Stomach smooth muscle (tissue), 2 donors: Measurements from ENCODE around the gene NAALADL1.

ENCODE experiments used
- H3K27ac ChIP-seq: one replicate; pipeline ENCODE4 v1.7.0; 2013; ENCODE audit warnings: mild to moderate bottlenecking, low read length, inconsistent platforms
- H3K27me3 ChIP-seq, 2 donors: one replicate each; pipeline ENCODE4 v1.7.0; 2013; ENCODE audit warnings: low read length in 2 of 2; ENCODE audit not compliant: insufficient read depth in 2 of 2, control insufficient read depth in 1 of 2
- H3K36me3 ChIP-seq, 2 donors: one replicate each; pipeline ENCODE4 v1.7.0; 2013; ENCODE audit warnings: low read length in 2 of 2; ENCODE audit not compliant: control insufficient read depth in 2 of 2, insufficient read depth in 2 of 2
- H3K4me1 ChIP-seq: one replicate; pipeline ENCODE4 v1.7.0; 2013; ENCODE audit warnings: low read length; ENCODE audit not compliant: control insufficient read depth, insufficient read depth
- H3K4me3 ChIP-seq, 2 donors: one replicate each; pipeline ENCODE4 v1.7.0; 2013; ENCODE audit warnings: low read length in 2 of 2
- H3K9ac ChIP-seq, 2 donors: one replicate each; pipeline ENCODE4 v1.7.0; 2013; ENCODE audit warnings: low read length in 2 of 2, mild to moderate bottlenecking in 1 of 2
- H3K9me3 ChIP-seq, 2 donors: one replicate each; pipeline ENCODE4 v1.7.0; 2013; ENCODE audit warnings: low read length in 2 of 2; ENCODE audit not compliant: control insufficient read depth in 2 of 2
- donor health status: healthy.
- donor health status: Pancreatic carcinoma.

Gene NAALADL1

DNA sequence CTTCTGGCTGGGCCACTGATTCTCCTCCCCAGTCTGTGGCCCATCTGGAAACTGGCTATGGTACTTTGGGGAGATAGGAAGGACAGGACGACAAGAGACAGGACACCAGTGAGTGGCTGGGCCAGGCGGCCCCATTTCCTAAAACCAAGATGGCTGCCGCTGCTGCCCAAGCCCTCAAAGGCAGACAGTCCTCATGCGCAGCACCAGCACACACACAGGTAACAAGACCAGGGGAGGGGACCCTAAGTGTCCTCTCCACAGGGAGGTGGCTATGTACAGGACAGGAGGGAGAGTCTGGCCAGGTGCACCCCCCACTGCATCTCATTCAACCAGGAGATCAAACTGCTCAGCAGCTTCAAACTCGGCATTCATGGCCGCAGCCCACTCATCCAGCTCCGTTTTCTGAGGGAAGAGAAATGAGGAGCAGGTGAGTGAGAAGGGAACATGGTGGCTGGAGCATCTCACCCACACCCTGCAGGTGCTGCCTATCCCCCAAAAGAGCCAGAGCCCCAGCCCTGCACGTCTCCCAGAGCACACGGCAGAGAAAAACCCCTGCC, 20.5 kb upstream of the NAALADL1 start:
- H3K9me3 ChIP-seq, result no peaks in the 10 kb centered on the region
- no peak overlapping the region for H3K27ac ChIP-seq
- no peaks in the 10 kb centered on the region for H3K36me3 ChIP-seq
- no peak overlapping the region for H3K9ac ChIP-seq
- no peak overlapping the region for H3K4me3 ChIP-seq
- H3K27me3 ChIP-seq, result no peaks in the 10 kb centered on the region
- H3K4me1 ChIP-seq, result peaks cover 8% of the 10 kb centered on the region

DNA sequence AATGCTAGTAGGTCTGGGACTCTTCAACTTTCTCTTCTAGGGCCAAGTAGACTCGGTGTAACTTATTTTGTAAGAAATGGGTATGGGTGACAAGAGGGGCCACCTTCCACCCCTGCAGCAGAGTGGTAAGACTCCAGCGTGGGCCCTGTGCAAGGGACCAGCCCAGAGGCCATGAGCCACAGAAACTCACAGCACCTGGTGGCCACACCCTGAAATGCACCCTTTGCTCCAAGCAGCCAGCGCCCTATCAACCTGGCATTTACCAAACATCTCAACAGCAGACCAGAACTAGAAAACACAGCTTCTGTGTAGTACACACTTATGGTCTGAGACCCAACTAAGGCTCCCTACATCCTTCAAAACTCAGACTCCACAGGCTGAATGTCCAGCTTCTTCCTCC, 19.8 kb upstream of the NAALADL1 start:
- Histone ChIP-seq H3K27me3 (no peaks in the 10 kb centered on the region), H3K4me3 (no peak overlapping the region), H3K9me3 (no peaks in the 10 kb centered on the region), H3K36me3 (no peaks in the 10 kb centered on the region), H3K27ac (no peak overlapping the region), H3K4me1 (peaks cover under 1% of the 10 kb centered on the region), H3K9ac (no peak overlapping the region)

- Histone ChIP-seq H3K27ac (no peak overlapping the region), H3K4me1 (no peaks in the 10 kb centered on the region)
These were observed 19.1 kb upstream of the NAALADL1 start for GRCh38 chr11:65077451-65077850.

GRCh38 chr11:65072631-65072966, 14.2 kb upstream of the NAALADL1 start:
- H3K9me3 ChIP-seq, result no peaks in the 10 kb centered on the region
- no peaks in the 10 kb centered on the region for H3K36me3 ChIP-seq
- H3K4me1 ChIP-seq, result no peaks in the 10 kb centered on the region
- no peak overlapping the region for H3K4me3 ChIP-seq
- no peak overlapping the region for H3K9ac ChIP-seq
- no peak overlapping the region for H3K27ac ChIP-seq
- no peaks in the 10 kb centered on the region for H3K27me3 ChIP-seq

More at GRCh38 chr11:65077451-65077850, 19.1 kb upstream of the NAALADL1 start:
- no peaks in the 10 kb centered on the region for H3K36me3 ChIP-seq
- H3K9me3 ChIP-seq, result no peaks in the 10 kb centered on the region
- H3K27me3 ChIP-seq, result no peaks in the 10 kb centered on the region
- H3K4me3 ChIP-seq, result no peak overlapping the region
- H3K9ac ChIP-seq, result no peak overlapping the region

DNA sequence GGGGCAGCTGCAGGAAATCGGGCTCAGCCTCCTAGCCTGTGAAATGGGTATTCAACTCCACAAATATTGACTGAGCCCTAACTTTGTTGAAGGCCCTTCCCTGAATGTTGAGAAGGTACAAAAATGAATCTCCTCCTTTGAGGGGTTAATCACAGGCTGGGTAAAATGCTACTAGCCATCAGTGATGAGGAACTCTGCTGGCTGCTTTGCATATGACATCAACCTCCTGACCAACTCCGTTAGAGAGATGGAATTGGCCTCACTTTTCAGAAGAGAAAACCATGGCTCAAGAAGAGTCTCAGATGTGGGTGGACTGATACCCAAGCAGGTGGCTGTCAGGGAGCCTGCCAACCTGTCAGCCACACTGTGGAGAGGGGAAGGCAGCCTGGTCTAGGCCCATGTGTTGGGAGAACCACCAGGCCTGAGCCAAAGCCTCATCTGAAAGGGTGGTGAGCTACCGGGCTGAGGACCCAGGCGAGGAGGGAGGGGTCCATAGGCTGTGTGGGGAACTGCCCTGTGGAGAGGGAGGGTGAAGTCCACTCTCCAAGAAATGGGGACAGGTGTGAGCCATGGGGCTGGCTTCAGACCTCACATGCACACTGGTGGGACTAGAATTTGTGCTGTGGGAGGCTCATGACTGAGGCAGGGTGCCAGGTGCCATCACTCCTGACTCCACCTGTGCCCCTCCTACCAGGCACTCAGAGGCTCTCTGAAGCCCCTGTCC, 13.7 kb upstream of the NAALADL1 start:
- no peak overlapping the region for H3K9ac ChIP-seq
- no peaks in the 10 kb centered on the region for H3K27me3 ChIP-seq
- H3K4me1 ChIP-seq, result no peaks in the 10 kb centered on the region
- H3K4me3 ChIP-seq, result no peak overlapping the region
- no peak overlapping the region for H3K27ac ChIP-seq
- no peaks in the 10 kb centered on the region for H3K9me3 ChIP-seq
- no peaks in the 10 kb centered on the region for H3K36me3 ChIP-seq

DNA sequence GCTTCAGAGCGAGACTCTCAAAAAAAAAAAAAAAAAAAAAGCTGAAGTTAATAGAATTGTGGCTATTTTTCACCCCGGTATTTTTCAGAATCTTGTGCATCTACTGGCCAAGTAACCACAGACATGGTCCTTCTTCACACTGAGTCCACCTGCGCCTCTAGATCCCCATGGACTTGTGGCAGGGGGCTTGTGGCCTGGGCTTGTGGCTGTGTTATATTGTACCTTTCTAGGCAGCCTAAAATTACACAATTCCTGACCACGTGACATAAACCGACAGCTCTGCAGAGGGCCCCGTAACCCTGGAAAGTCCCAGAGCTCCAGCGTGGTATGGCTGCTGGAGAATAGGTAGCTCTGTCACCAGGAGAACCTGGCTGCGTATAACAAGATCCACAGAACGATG, 10.9 kb upstream of the NAALADL1 start:
- Histone ChIP-seq H3K27me3 (no peaks in the 10 kb centered on the region), H3K27ac (no peak overlapping the region), H3K36me3 (no peaks in the 10 kb centered on the region), H3K9me3 (no peaks in the 10 kb centered on the region), H3K4me1 (no peaks in the 10 kb centered on the region), H3K9ac (no peak overlapping the region), H3K4me3 (no peak overlapping the region)

DNA sequence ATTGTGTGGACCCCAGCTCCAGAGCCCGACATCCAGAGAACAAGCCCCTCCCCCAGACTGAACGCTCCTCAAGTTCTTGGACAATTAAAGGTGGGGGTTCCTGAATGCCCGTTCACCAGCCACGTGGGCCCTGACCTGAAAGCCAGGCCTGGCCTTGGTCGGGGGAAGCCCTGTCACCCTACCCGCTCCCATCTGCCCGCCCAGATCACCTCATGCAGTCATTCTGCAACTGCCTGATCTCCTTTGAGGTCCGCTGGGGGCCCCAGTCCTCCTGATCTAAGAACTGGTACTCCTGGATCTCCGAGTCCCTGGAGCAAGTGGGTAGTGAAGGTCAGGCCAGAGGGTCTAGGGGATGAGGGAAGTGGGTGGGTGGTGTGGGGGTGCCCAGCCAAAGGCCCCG, 9.1 kb upstream of the NAALADL1 start:
- Histone ChIP-seq H3K27ac (no peak overlapping the region), H3K36me3 (no peaks in the 10 kb centered on the region), H3K4me3 (no peak overlapping the region), H3K9ac (no peak overlapping the region), H3K9me3 (no peaks in the 10 kb centered on the region), H3K27me3 (no peaks in the 10 kb centered on the region), H3K4me1 (no peaks in the 10 kb centered on the region)

DNA sequence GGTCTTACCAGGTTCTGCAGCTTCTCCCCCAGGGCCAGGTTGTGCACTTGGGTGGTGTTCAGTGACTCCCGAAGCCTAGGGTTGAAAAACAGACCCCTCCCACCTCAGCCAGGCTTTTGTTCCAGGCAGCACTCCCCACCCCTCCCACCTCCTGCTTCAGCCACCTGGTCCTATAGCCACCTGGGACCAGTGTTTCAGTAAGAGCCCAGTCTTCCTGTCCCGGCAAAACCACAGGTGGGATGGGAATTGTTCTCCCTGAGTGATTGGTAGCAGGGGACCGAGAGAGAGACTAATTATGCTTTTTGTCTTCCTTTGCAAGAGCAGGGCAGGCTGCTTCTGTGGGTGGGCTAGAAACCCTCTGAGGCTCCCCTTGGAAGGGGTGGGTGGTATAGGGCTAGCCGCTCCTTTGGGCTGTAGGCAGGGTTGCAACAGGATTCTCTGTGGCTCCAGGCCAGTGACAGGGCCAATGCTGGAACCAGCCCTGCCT, 8.5 kb upstream of the NAALADL1 start:
- H3K9ac ChIP-seq, result no peak overlapping the region
- no peak overlapping the region for H3K27ac ChIP-seq
- no peaks in the 10 kb centered on the region for H3K4me1 ChIP-seq

GRCh38 chr11:65066315-65066714, 8.0 kb upstream of the NAALADL1 start:
- H3K9ac ChIP-seq, result no peak overlapping the region

More for the DNA sequence above, 8.5 kb upstream of the NAALADL1 start:
- no peaks in the 10 kb centered on the region for H3K9me3 ChIP-seq
- H3K4me3 ChIP-seq, result no peak overlapping the region
- no peaks in the 10 kb centered on the region for H3K27me3 ChIP-seq
- H3K36me3 ChIP-seq, result no peaks in the 10 kb centered on the region

GRCh38 chr11:65065851-65066250, 7.5 kb upstream of the NAALADL1 start:
- H3K4me1 ChIP-seq, result no peaks in the 10 kb centered on the region
- no peak overlapping the region for H3K27ac ChIP-seq
- no peak overlapping the region for H3K4me3 ChIP-seq
- H3K27me3 ChIP-seq, result no peaks in the 10 kb centered on the region
- no peak overlapping the region for H3K9ac ChIP-seq
- no peaks in the 10 kb centered on the region for H3K36me3 ChIP-seq
- no peaks in the 10 kb centered on the region for H3K9me3 ChIP-seq

More at GRCh38 chr11:65066315-65066714, 8.0 kb upstream of the NAALADL1 start:
- Histone ChIP-seq H3K27ac (no peak overlapping the region), H3K9me3 (no peaks in the 10 kb centered on the region), H3K4me3 (no peak overlapping the region), H3K36me3 (no peaks in the 10 kb centered on the region), H3K27me3 (no peaks in the 10 kb centered on the region), H3K4me1 (no peaks in the 10 kb centered on the region)

- no peak overlapping the region for H3K27ac ChIP-seq
- H3K9ac ChIP-seq, result no peak overlapping the region
- no peaks in the 10 kb centered on the region for H3K27me3 ChIP-seq
- H3K4me1 ChIP-seq, result no peaks in the 10 kb centered on the region
- H3K4me3 ChIP-seq, result no peak overlapping the region
- H3K36me3 ChIP-seq, result no peaks in the 10 kb centered on the region
- no peaks in the 10 kb centered on the region for H3K9me3 ChIP-seq
These were observed 6.5 kb upstream of the NAALADL1 start for GRCh38 chr11:65064847-65065240.
